ENCODE results near the gene WNT7B.

WNT7B gene

DNA sequence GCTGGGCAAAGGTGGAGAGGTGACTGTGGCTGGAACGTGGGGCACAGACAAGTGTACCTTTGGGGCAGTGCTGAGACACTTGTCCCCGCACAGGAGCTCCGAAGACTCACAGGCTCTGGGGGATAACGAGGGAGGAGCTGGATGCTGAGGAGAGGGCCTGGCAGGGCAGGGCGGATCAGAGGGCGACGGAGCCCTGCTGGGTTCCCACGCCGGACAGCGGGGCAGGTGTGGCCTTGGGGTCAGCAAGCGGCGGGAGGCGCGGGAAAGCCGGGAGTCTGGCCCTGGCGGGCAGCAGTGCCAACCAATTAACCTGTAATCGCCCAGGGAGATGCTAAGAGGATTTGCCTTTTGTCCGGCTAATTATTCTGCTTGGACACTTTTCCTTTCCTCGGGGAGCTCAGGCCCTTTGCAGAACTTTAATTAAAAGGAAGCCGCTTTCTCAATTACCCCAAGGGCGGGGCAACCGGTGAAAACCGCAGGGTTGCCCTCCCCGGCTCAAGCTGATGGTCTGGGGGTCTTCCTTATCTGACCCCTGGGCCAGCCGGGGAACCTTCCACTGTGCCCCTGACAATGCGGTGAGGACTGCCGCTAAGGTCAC, 71.5 kb downstream of the WNT7B start:
- Histone ChIP-seq H3F3A (ENCODE audit: insufficient read depth, low read length) (no peaks in the 10 kb centered on the region), H3K9me3 (replicated peaks; ENCODE audit: insufficient read depth, low read length) (no peaks in the 10 kb centered on the region), H3K4me1 (ENCODE audit: low read length) (no peaks in the 10 kb centered on the region), H3K4me3 (ENCODE audit: low read length) (no peak overlapping the region), H3K9me2 (replicated peaks; ENCODE audit: insufficient read depth, low read length) (no peaks in the 10 kb centered on the region), H3K79me2 (ENCODE audit: low read length) (no peaks in the 10 kb centered on the region), H4K20me1 (ENCODE audit: insufficient read depth, low read length) (no peaks in the 10 kb centered on the region), H3K9ac (ENCODE audit: low read length) (no peak overlapping the region), H3K27ac (ENCODE audit: low read length) (no peak overlapping the region), H2AFZ (ENCODE audit: low read length) (no peak overlapping the region), H3K27me3 (replicated peaks; ENCODE audit: insufficient read depth, low read length) (peaks cover 99% of the 10 kb centered on the region), H3K4me2 (ENCODE audit: low read depth, low read length) (no peak overlapping the region), H3K36me3 (replicated peaks; ENCODE audit: insufficient read depth, low read length) (no peaks in the 10 kb centered on the region)
- DNase-seq, result no peak
- TF ChIP-seq EZH2 (optimal IDR thresholded peaks at IDR 0.05; ENCODE audit: low read depth, low read length) (no peak), EZH2phosphoT487 (IDR thresholded peaks at IDR 0.05; ENCODE audit: low read length) (0 out of 2 replicates have a peak, but pooled peaks have one; percentile 10)
- TF ChIP-seq, protein P1, sequence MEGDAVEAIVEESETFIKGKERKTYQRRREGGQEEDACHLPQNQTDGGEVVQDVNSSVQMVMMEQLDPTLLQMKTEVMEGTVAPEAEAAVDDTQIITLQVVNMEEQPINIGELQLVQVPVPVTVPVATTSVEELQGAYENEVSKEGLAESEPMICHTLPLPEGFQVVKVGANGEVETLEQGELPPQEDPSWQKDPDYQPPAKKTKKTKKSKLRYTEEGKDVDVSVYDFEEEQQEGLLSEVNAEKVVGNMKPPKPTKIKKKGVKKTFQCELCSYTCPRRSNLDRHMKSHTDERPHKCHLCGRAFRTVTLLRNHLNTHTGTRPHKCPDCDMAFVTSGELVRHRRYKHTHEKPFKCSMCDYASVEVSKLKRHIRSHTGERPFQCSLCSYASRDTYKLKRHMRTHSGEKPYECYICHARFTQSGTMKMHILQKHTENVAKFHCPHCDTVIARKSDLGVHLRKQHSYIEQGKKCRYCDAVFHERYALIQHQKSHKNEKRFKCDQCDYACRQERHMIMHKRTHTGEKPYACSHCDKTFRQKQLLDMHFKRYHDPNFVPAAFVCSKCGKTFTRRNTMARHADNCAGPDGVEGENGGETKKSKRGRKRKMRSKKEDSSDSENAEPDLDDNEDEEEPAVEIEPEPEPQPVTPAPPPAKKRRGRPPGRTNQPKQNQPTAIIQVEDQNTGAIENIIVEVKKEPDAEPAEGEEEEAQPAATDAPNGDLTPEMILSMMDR (IDR thresholded peaks at IDR 0.05; ENCODE audit: low read length), result no peak

DNA sequence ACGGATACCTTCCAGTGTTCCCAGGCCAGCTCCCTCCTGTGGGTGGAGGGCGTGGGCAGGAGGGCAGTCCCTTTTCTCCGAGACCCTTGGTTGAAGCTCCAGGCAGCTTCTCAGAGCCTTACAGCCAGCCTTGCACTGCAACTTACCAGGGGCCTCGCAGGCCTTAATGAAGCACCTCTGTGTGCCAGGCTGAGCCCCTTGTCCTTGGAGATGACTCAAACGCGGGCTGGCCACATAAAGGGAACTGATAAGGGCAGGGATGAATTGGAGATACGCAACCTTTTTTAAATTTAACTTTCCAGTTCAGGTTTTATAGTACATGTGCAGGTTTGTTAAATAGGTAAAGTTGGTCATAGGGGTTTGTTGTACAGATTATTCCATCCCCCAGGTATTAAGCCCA, 72.7 kb downstream of the WNT7B start:
- H3K27ac ChIP-seq (ENCODE audit: low read length), result no peak overlapping the region
- H3K4me1 ChIP-seq (ENCODE audit: low read length), result no peaks in the 10 kb centered on the region
- H3K4me3 ChIP-seq (ENCODE audit: low read length), result no peak overlapping the region
- H3K79me2 ChIP-seq (ENCODE audit: low read length), result no peaks in the 10 kb centered on the region
- H3K9me2 ChIP-seq (replicated peaks; ENCODE audit: insufficient read depth, low read length), result no peaks in the 10 kb centered on the region
- H3K9ac ChIP-seq (ENCODE audit: low read length), result no peak overlapping the region
- no peak overlapping the region for H3K4me2 ChIP-seq (ENCODE audit: low read depth, low read length)
- H3K36me3 ChIP-seq (replicated peaks; ENCODE audit: insufficient read depth, low read length), result no peaks in the 10 kb centered on the region
- TF ChIP-seq, protein P1 (IDR thresholded peaks at IDR 0.05; ENCODE audit: low read length), result no peak
- no peak for TF ChIP-seq EZH2phosphoT487 (IDR thresholded peaks at IDR 0.05; ENCODE audit: low read length)
- TF ChIP-seq EZH2 (optimal IDR thresholded peaks at IDR 0.05; ENCODE audit: low read depth, low read length), result no peak
- H2AFZ ChIP-seq (ENCODE audit: low read length), result no peak overlapping the region
- H3F3A ChIP-seq (ENCODE audit: insufficient read depth, low read length), result no peaks in the 10 kb centered on the region
- H3K9me3 ChIP-seq (replicated peaks; ENCODE audit: insufficient read depth, low read length), result no peaks in the 10 kb centered on the region
- no peak for DNase-seq
- H4K20me1 ChIP-seq (ENCODE audit: insufficient read depth, low read length), result no peaks in the 10 kb centered on the region
- H3K27me3 ChIP-seq (replicated peaks; ENCODE audit: insufficient read depth, low read length), result peaks cover 99% of the 10 kb centered on the region

DNA sequence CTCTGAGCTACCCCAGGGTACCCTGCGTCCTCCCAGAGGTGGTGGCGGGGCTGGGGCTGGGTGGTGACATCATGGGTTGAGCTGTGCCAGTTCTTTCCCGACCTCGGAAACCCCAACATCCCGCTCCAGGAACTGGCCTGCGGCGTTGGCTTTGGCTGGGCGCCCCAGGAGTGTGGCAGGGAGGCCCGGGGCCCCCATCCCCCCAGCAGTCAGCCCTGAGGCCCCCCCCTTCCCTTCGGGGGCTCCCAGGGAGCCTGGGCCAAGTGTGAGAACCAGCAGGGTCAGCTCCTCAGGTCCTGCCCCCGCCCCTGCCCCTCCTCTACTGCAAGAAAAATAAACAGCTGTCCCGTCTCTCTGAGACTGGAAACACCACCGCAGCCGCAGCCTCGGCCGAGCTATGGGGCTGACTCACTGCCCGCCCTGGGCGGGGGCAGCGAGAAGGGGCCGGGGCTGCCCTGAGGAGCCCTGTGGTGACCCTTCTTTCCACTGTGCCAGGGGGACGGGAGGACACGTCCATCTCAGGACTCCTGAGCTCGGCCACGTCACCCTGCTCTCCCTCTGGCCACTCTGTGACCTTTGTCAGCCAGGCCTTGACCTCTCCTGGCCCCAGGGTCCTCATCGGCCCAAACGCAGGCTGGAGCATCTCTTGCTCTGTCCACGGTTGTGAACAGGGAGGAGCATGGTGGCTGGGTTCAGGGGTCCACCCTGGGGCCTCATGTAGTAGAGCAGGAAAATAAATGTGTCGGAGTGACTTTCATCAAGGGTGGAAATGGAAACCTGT, 73.4 kb downstream of the WNT7B start:
- Histone ChIP-seq H3K79me2 (ENCODE audit: low read length) (no peaks in the 10 kb centered on the region), H3K27ac (ENCODE audit: low read length) (no peak overlapping the region), H3K9me2 (replicated peaks; ENCODE audit: insufficient read depth, low read length) (no peaks in the 10 kb centered on the region), H3K9ac (ENCODE audit: low read length) (no peak overlapping the region), H3F3A (ENCODE audit: insufficient read depth, low read length) (no peaks in the 10 kb centered on the region), H3K9me3 (replicated peaks; ENCODE audit: insufficient read depth, low read length) (no peaks in the 10 kb centered on the region), H4K20me1 (ENCODE audit: insufficient read depth, low read length) (no peaks in the 10 kb centered on the region), H3K4me1 (ENCODE audit: low read length) (no peaks in the 10 kb centered on the region), H3K4me2 (ENCODE audit: low read depth, low read length) (no peak overlapping the region), H3K27me3 (replicated peaks; ENCODE audit: insufficient read depth, low read length) (peaks cover 99% of the 10 kb centered on the region), H3K4me3 (ENCODE audit: low read length) (no peak overlapping the region), H2AFZ (ENCODE audit: low read length) (no peak overlapping the region), H3K36me3 (replicated peaks; ENCODE audit: insufficient read depth, low read length) (no peaks in the 10 kb centered on the region)
- no peak for DNase-seq
- no peak for TF ChIP-seq EZH2 (optimal IDR thresholded peaks at IDR 0.05; ENCODE audit: low read depth, low read length)
- TF ChIP-seq EZH2phosphoT487 (IDR thresholded peaks at IDR 0.05; ENCODE audit: low read length), result no peak
- TF ChIP-seq, protein P1 (IDR thresholded peaks at IDR 0.05; ENCODE audit: low read length), result no peak

Data from MM.1S (cell line).